Stimulated activated CD8-positive, alpha-beta memory T cell treated with anti-CD3 and anti-CD28 coated beads, Interleukin-12 subunit alpha, Interleukin-12 subunit beta, amount 100 ng/mL, for 1 hour (primary cell): ENCODE data around the gene KLHL21.
"Not testable (repeated sequence)": the region's sequence is repeated elsewhere in the genome, so short reads cannot be mapped to it uniquely, and the experiment has no call there.

ENCODE experiments used
- DNase-seq: peaks from one replicate; pipeline ENCODE4 v3.0.0-alpha.2; 2020; ENCODE audit warnings: low read depth

Gene KLHL21, protein sequence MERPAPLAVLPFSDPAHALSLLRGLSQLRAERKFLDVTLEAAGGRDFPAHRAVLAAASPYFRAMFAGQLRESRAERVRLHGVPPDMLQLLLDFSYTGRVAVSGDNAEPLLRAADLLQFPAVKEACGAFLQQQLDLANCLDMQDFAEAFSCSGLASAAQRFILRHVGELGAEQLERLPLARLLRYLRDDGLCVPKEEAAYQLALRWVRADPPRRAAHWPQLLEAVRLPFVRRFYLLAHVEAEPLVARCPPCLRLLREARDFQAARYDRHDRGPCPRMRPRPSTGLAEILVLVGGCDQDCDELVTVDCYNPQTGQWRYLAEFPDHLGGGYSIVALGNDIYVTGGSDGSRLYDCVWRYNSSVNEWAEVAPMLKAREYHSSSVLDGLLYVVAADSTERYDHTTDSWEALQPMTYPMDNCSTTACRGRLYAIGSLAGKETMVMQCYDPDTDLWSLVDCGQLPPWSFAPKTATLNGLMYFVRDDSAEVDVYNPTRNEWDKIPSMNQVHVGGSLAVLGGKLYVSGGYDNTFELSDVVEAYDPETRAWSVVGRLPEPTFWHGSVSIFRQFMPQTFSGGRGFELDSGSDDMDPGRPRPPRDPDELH

DNA sequence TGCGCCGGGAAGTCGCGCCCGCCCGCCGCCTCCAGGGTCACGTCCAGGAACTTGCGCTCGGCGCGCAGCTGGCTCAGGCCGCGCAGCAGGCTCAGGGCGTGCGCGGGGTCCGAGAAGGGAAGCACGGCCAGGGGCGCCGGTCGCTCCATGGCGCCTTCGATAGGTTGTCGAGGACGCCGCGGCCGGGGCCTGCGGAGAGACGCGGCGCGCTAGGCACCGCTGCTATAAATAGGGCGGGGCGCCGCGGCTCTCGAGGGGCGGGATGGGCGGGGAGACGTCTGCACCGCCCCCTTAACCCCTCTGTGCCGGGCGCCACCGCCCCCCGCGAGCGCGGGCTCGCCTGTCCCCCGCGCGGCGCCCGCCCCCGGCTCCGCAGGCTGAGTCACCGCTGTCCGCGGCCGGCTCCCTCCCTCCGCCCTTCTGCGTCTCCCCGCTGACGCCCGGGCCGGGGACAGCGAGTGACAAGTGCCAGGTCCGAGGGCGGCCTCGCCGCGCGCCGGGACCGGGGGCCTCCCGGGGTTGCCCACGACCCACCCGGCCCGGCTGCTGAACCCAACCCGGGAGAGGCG is at the start of gene KLHL21:
Gene KLHL21, minus strand, starts transcription at position 201 of the 569 bp plus-strand sequence. Its CDS starts 52 bp downstream, at position 149.
- DNase-seq, result peak; percentile 81

DNA sequence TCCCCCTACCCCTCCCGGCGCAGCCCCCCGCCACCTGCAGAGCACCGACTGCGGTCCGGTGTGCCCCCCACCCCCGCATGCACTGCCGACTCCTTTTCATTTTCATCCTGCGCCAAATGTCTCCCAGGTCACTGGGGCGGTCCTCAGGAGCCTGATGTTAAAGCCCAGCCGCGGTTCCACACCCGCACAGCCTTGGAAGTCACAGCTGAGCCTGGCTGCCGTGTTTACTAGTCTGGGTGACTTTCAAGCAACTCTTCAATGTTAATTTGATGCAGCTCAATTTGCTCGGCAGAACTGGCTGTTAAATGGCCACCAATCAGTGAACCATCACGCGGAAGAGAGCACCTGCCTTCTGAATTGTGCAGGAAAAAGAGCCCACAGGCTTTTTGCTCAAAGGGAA is 49.2 kb upstream of the KLHL21 start:
- no peak for DNase-seq

DNA sequence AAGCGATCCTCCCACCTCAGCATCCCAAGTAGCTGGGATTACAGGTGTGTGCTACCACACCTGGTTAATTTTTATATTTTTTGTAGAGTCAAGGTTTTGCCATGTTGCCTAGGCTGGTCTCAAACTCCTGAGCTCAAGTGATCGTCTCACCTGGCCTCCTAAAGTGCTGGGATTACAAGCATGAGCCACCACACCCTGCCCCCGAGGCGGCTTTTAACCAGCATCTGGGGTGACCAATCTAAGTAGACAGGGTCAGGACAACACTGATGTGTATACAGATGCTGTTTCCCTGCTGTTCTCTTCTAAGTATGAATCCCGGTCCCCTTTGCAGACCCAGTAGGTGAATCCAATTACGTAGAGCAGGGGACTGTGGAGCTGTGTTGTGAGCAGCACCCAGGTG is 45.9 kb upstream of the KLHL21 start:
- DNase-seq, result no peak

DNA sequence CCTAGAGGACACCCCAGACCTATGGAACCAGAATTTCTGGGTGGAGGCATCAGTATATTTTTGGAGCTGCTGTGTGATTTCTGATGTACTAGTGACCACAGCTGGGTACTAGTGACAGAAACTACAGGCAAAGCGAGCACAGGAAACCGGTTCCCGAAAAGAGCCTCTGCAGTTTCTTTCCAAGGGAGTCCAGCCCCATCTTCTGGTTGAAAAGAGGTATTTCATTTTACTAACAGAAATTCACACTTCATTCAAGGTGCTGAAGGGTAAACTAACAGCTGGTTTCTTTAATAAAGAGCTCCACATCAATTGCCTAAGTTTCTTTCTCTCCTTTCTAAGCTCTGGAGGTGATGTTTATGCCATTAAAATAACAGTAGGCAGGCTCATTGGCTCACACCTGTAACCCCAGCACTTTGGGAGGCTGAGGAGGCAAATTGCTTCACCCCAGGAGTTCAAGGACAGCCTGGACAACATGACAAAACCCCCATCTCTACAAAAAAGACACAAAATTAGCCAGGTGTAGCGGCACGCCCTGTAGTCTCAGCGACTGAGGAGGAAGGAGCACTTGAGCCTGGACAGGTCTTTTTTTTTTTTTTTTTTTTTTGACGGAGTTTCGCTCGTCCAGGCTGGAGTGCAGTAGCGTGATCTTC is 44.0 kb upstream of the KLHL21 start:
- DNase-seq, result peak; percentile 4

DNA sequence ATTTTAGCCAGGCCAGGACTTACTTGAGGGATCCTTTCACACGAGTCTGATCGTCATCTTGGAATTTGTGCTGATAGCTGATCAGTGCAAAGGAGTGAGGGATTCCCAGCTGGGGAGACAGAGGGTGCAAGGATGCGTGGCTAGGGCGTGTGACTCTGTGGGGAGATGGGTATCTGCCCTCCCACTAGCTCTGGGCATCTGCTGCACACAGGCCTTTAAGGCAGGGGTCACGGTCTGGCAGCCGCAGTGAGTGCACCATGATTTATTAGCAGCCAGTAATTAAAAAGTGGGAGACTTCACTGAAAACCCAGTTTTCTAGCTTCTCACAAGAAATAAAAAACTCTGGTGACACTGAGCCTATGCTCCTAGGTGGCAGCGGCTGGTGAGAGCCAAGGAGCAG is 42.3 kb upstream of the KLHL21 start:
- no peak for DNase-seq

DNA sequence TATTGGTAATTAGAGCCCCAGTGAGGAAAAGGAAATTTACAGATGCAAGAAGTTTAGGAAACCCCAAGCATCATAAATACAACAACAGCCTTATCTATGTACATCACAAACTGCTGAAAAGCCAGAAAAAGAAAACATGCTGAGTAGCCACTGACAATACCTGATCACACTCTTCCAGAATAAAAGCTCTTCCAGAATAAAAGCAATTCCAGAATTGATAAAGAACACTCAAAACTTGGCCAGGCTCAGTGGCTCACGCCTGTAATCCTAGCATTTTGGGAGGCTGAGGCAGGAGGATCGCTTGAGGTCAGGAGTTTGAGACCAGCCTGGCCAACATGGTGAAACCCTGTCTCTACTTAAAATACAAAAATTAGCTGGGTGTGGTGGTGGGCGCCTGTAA is 38.2 kb upstream of the KLHL21 start:
- not testable (repeated sequence) for DNase-seq

DNA sequence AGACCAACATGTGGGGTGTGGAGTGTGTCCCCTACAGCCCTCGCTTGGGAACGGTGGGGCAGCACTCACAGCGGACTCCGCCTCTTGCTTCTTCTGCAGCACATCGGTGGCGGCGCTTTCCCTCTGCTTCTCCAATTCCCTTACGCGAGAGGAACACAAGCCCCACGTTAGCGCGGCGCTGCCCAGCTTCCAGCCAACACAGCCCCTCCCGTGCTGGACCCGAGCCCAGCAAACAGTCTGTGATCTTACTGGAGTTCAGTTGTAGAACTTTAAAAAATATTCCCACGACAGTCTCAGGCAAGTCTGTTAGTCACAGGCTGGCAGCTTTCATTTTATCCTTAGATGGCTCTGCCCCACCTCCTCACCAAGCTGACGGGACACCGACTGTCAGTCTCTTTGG is 35.6 kb upstream of the KLHL21 start:
- DNase-seq, result no peak

DNA sequence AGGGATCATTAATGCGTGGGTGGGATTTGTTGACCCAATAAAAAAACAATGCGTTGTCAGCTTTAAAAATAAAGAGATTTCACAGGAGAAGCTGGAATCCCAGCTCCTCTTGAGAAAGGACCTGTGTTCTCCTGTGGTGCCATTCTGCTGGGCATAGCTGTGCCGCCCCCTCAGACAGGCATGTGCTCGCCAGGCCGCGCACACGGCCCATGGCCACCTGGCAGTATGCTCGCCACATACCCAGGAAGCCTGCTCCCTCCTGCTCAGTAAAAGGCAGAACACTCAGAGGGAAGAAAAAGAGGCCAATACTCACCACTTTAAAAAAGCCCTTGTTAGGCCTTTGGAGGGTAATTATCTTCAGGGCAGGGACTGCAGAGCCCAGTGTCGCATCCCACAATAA is 35.1 kb upstream of the KLHL21 start:
- no peak for DNase-seq

DNA sequence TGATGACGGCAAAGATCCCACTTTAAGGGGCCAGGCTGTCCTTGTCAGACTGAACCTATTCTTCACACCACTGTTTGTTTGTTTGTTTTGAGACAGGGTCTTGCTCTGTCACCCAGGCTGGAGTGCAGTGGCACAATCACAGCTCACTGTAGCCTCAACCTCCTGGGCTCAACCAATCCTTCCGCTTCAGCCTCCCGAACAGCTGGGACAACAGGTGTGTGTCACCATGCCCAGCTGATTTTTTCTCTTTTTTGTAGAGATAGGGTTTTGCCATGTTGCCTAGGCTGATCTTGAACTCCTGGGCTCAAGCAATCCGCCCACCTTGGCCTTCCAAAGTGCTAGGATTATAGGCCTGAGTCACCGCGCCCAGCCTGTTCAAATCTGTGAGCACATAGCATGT is 34.1 kb upstream of the KLHL21 start:
- not testable (repeated sequence) for DNase-seq

DNA sequence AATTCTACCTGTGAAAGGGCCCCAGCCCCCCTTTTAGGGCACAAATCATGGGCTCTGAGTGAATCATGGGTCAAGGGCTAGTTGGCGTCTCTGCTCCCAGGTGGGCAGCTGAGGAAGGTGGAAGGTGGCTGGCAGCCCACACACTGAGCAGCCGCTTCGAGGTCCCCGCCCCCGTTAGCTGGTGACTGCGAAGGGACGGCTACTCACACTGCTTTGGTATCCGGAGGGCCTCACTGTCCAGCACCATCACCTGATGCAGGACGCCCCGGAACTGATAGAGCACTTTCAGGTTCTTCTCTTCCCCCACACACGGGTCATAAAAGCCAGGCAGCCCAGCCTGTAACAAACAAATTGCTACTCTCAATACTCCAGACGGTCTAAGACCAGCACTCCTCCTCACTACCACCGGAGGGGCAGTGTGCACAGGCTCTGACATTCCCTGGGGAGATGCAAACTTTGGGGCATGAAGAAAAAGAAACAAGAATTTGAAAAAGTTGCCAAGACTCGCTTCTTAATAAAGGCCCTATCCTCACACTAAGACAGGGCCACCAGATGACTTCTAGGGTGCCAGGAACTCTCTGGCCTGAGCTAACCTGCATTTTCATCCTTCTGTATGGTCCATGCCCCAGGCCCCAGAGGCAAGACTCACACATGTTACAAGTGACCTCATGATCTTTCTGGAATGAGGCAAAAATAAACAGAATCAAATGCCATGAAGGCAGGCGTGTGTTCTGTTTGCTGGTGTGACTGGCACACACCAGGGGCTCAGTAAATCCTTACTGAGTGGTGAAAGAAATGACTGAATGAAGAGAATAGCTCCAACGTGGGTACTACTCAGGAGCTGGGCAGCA is 33.5 kb upstream of the KLHL21 start:
- DNase-seq, result no peak

DNA sequence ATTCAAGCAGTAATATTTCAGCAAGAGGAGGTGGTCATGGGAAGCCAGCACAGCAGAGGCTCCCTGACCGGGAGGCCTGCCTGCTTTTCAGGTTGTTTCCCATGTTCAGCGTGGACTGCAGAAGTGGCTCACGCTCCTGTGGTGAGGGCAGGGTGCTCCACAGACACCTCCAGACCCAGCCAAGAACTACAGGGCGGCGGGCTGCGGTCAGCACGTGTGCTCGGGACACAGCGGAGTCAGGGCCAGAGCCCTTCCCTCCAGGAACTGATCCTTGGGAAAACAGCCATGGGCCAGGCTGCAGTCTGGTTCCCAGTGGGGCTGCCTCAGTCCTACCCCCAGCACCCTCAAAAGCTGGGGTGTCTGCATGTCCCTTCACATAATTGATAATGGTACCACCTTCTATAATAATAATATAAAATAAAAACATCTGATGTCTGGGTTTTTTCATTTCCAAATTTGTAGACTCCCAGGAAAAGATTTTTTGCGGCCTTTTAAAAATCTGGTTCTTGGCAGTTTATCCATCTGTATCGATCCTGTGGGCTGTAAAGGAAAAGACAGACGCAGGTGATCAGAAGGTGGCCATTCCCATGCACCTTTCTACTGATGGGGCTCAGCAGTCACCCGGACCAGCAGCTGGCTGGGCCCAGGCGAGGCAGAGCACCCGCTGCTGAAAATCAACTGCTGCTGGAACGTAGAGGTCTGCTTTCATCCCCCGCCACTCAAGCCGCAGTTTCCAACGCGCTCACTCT is 32.7 kb upstream of the KLHL21 start:
- no peak for DNase-seq

DNA sequence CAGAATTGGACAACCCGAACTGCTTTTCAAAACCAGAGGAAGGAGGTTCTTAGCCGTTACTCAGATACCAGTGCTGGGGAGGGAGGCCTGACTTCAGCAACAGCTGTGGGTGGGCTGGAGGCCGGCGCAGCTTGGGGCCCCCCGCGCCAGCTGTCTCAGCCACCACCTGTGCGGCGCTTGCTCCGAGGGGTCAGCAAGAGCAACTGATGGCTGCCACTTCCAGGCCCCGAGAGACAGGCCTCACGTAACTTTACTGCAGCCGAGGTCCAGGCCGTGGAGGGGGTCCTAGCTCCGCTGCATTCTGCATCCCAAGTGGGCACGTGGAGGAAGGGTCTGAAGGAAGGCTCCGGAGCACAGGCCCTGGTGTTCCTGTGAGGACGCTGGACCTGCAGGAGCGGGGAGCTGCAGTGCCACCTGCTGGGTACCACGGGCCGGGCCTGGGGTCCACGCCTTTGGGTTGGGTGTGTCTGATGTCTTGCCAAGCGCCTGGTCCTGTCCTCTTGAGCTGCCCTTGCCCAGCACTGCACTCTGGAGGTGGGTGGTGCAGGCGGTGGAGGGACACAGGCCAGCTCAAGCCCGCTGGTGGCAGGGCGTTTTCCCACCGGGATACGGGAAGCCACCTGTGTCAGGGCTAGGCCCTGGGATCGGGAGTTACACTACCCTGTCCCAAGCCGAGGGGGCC is 31.8 kb upstream of the KLHL21 start:
- DNase-seq, result no peak

DNA sequence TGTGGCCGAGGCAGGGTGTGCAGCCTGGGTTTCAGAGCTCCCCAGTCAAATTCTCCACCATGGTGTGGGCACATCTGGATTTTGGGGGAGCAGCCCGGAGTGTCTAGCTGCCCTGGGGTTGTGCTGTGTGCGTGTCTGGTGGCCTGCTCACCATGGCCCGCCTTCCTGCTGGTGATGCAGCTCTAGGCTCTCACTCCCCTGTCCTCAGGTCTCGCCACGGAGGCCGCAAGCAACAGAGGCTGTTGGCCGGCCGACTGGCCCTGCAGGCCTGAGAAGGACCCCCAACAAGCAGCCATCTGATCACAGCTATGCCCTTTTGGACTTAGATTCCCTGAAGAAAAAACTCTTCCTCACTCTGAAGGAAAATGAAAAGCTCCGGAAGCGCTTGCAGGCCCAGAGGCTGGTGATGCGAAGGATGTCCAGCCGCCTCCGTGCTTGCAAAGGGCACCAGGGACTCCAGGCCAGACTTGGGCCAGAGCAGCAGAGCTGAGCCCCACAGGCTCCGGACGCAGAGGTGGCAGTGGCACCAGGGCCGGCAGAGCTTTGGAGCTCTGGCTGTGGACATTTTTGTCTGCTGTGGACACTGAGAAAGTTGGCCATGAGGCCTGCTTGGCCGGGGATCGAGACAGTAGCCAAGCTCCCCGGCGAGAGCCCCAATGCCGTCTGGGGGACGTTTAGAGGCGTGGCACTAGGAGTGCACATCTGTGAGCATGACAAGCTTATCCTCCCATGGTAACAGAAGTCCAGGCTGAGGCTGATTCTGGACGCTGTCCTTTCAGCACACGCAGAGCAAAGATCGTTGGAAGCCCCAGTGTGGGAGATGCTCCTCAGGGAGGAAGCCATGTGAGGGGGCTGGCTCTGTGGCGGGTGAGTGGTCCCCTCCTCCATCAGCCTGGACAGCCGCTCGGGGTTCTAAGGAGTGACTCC is 30.2 kb upstream of the KLHL21 start:
- DNase-seq, result no peak

DNA sequence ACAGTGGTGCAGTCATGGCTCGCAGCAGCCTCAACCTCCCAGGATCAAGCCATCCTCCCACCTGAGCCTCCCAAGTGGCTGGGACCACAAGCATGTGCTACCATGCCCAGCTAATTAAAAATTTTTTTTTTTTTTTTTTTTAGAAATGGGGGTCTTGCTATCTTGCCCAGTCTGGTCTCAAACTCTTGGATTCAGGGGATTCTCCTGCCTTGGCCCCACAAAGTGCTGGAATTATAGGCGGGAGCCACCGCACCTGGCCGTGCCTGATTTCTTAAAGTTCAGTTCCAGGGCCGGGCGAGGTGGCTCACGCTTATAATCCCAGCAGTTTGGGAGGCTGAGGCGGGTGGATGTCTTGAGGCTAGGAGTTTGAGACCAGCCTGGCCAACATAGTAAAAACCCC is 28.4 kb upstream of the KLHL21 start:
- DNase-seq, result no peak

DNA sequence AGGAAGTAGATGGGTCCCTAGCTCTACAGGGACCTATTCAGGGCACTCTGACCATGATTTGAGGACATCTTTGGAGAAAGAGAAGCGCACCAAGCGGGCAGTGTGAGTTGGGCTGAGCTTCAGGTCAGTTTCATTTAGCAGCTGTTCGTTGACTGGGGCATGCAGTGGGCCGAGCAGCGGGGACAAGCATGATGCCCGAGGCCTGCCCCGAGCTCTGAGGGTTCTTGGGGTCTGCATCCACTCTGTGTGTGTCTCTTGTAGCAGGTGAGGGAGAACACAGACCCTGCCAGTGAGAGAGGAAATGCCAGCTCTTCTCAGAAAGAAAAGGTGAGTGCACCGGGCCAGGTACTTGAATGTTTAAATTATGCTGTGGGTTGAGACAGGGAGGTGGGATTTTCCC is 27.4 kb upstream of the KLHL21 start:
- no peak for DNase-seq

DNA sequence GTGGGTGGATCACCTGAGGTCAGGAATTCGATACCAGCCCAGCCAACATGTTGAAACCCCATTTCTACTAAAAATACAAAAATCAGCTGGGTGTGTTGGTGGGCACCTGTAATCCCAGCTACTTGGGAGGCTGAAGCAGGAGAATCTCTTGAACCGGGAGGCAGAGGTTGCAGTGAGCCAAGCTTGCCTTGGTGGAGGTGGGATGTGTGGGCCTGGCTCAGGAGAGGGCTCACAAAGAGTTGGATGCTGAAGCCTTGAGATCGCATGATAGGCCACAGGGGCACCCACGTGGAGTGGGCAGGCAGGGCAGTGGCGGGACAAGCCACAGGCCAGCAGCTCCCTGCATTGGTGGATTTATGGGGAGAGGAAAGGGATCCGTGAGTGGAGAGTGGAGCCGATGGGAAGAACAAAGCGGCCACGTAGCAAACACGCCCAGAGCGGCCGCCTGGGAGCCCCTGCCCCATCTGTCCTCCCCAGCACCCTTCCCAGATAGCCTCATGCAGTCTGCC is 26.4 kb upstream of the KLHL21 start:
- no peak for DNase-seq

DNA sequence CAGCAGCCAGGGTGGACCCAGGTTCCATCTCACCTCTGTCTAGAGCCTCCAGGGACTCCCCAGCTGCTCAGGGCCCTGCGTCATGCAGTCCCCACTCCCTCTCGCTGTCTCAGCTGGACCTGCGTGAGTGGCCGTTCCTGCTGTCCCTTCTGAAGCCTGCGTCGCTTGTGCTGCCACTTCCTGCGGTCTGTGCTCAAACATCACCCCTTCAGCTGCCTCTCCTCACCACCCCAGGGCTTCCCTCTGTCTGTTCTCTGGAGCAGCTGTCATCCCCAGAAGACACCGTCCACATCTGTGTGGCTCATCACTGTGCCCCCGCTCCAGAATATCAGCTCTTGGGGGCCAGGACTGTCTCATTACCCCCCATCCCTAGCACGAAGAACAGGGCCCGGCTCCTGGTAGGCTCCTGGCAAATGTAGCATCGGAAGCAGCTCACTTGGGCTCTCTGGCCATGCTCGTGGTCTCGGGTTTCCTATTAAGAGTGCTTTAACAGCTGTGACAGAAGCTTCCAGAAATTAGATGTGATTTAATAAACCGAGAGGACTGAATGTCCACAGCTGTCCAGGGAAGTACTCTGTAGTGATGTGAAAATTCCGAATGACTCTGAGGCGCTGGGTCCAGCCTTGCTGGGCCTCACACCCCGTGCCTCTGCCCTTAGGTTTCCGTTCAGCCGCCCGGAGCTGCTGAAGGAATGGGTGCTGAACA is 25.3 kb upstream of the KLHL21 start:
- no peak for DNase-seq

DNA sequence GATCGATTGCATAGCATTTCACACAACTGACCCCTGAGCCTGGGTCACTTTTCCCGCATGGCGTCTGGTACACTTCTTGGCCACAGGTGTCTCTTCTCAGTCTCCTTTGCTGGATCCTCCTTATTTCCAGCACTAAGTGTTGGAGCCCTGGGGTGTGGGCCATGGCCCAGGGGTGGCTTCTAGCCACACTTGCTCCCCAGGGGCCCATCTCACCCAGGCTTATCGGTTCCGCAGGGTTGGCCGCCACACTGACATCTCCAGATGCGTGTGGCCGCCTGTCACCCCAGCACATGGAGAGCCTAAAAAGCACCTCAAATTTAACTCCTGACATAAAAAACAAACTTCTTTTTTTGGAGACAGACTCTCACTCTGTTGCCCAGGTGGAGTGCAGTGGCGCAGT is 24.4 kb upstream of the KLHL21 start:
- DNase-seq, result no peak
